ENCODE results near the gene DHX38.

- no peak for TF ChIP-seq CTCF (IDR thresholded peaks at IDR 0.05)
- TF ChIP-seq POLR2A (IDR thresholded peaks at IDR 0.05): no peak
These were observed 24.7 kb upstream of the DHX38 start for GRCh38 chr16:72068930-72069329.
